A549 (cell line): ENCODE measurements around the gene NDUFS1. TPM values are rescaled to one million over a fixed set of nuclear protein-coding genes. Genes with fewer than 3 reads are reported as not detected.

ENCODE experiments used
- ATAC-seq, 2 experiments: fragments of 200-7000 bp in 1 of 2; fragments of >200 bp in 1 of 2; cut with Nextera tagmentation in 1 of 2; cut with Tn5 transposase in 1 of 2; 3 replicates each; pipeline versions ENCODE4 v1.8.0 to v1.9.1; 2018 to 2020; ENCODE audit warnings: mild to moderate bottlenecking in 1 of 2, moderate library complexity in 1 of 2
- CTCF ChIA-PET: fragments of 300-600 bp; sonication (Branson Sonifier 250); formaldehyde crosslinking; extraction: SDS; loops from one replicate; lab custom pipeline; 2021; ENCODE audit warnings: antibody characterized with exemption, inconsistent platforms; lab: Yijun Ruan, JAX
- POLR2A ChIA-PET: fragments of 350-600 bp; formaldehyde crosslinking; extraction: SDS; loops from one replicate; lab custom pipeline; 2021; ENCODE audit warnings: antibody characterized with exemption, inconsistent platforms; lab: Yijun Ruan, JAX
- DNase-seq, 2 experiments: peaks; one replicate each; pipeline versions ENCODE4 v3.0.0 to v3.0.0-alpha.2; 2011 to 2016; ENCODE audit warnings: low read depth in 1 of 2, low spot score in 1 of 2
- FAIRE-seq: peaks from 2 replicates; lab custom pipeline; 2011; peaks lifted over from hg19 to GRCh38; lab: Jason Lieb, UNC
- H3K27ac ChIP-seq, 2 experiments: fragments of >200 bp; sonication (Bioruptor Twin); formaldehyde crosslinking; 3 replicates each; pipeline ENCODE4 v1.5.1; 2016 to 2017
- H3K4me1 ChIP-seq: fragments of >200 bp; sonication (Bioruptor Twin); formaldehyde crosslinking; 3 replicates; pipeline ENCODE4 v1.6.1; 2016
- H3K4me2 ChIP-seq: fragments of >200 bp; sonication (Bioruptor Twin); formaldehyde crosslinking; 3 replicates; pipeline ENCODE4 v1.6.1; 2016
- H3K4me3 ChIP-seq: fragments of >200 bp; sonication (Bioruptor Twin); formaldehyde crosslinking; 3 replicates; pipeline ENCODE4 v1.5.1; 2016
- H3K9me3 ChIP-seq: fragments of >200 bp; sonication (Bioruptor Twin); formaldehyde crosslinking; 3 replicates; pipeline ENCODE4 v1.6.1; 2016
- ATOH8 ChIP-seq: fragments of 250-450 bp; sonication (Bioruptor Pico); IDR thresholded peaks from 2 replicates; pipeline ENCODE4 v1.5.0; 2020; ENCODE audit warnings: low read depth, mild to moderate bottlenecking, moderate library complexity
- BCL3 ChIP-seq: fragments of >200 bp; sonication (Bioruptor Twin); formaldehyde crosslinking; IDR thresholded peaks from 3 replicates; pipeline ENCODE4 v1.6.1; 2016
- CBX8 ChIP-seq: fragments of 200-600 bp; sonication (generic); IDR thresholded peaks from 2 replicates; pipeline ENCODE4 v1.6.1; 2016
- CHD2 ChIP-seq: fragments of 150-350 bp; IDR thresholded peaks from 2 replicates; pipeline ENCODE4 v1.6.1; 2014; ENCODE audit warnings: low read length; ENCODE audit not compliant: partially characterized antibody
- E2F6 ChIP-seq: IDR thresholded peaks from 2 replicates; pipeline ENCODE4 v1.6.1; 2012; ENCODE audit warnings: low read depth, borderline replicate concordance
- EHF ChIP-seq: fragments of 250-450 bp; sonication (Bioruptor Pico); IDR thresholded peaks from 2 replicates; pipeline ENCODE4 v1.5.0; 2020; ENCODE audit warnings: mild to moderate bottlenecking
- ELK1 ChIP-seq: fragments of 150-350 bp; IDR thresholded peaks from 2 replicates; pipeline ENCODE4 v1.6.1; 2014; ENCODE audit warnings: low read depth, mild to moderate bottlenecking, low read length
- FOSB ChIP-seq: fragments of 250-450 bp; sonication (Bioruptor Pico); IDR thresholded peaks from 2 replicates; pipeline ENCODE4 v1.5.0; 2020; ENCODE audit warnings: mild to moderate bottlenecking, moderate library complexity
- FOSL2 ChIP-seq, 2 experiments: fragments of 450-650 bp in 1 of 2; fragments of >200 bp in 1 of 2; sonication (Bioruptor Twin) in 1 of 2; formaldehyde crosslinking; IDR thresholded peaks; 2 replicates each; pipeline versions ENCODE4 v1.5.0 to v1.6.1; 2016 to 2020; ENCODE audit warnings: mild to moderate bottlenecking in 1 of 2, moderate library complexity in 1 of 2
- FOXS1 ChIP-seq: fragments of 250-450 bp; sonication (Bioruptor Pico); IDR thresholded peaks from 2 replicates; pipeline ENCODE4 v1.5.0; 2020; ENCODE audit warnings: mild to moderate bottlenecking, moderate library complexity
- HOXB5 ChIP-seq: fragments of 250-450 bp; sonication (Bioruptor Pico); IDR thresholded peaks from 2 replicates; pipeline ENCODE4 v1.5.0; 2020; ENCODE audit warnings: mild to moderate bottlenecking, moderate library complexity
- JUN ChIP-seq, 2 experiments: fragments of >200 bp; sonication (Bioruptor Twin); formaldehyde crosslinking; IDR thresholded peaks; 2 replicates in 1 of 2; 3 replicates in 1 of 2; pipeline ENCODE4 v1.6.1; 2016 to 2017
- KDM1A ChIP-seq: fragments of 200-600 bp; sonication (generic); IDR thresholded peaks from 2 replicates; pipeline ENCODE4 v1.6.1; 2016; ENCODE audit warnings: low read depth, mild to moderate bottlenecking
- KDM5A ChIP-seq: fragments of 200-600 bp; sonication (generic); IDR thresholded peaks from 2 replicates; pipeline ENCODE4 v1.6.1; 2016; ENCODE audit warnings: antibody characterized with exemption, mild to moderate bottlenecking
- MAX ChIP-seq: IDR thresholded peaks from 2 replicates; pipeline ENCODE4 v1.6.1; 2012
- MYC ChIP-seq: IDR thresholded peaks from 2 replicates; pipeline ENCODE4 v1.6.1; 2012; ENCODE audit warnings: mild to moderate bottlenecking, inconsistent platforms, low read length, improper control_type of control experiment, borderline replicate concordance
- NFE2L2 ChIP-seq: fragments of 150-350 bp; conservative IDR thresholded peaks from 2 replicates; pipeline ENCODE4 v1.6.1; 2014; ENCODE audit warnings: low read length
- PBX3 ChIP-seq: IDR thresholded peaks from 2 replicates; pipeline ENCODE4 v1.6.1; 2012
- PHF8 ChIP-seq: fragments of 200-600 bp; sonication (generic); IDR thresholded peaks from 2 replicates; pipeline ENCODE4 v1.6.1; 2016; ENCODE audit warnings: low read depth, mild to moderate bottlenecking, antibody characterized with exemption, moderate library complexity, borderline replicate concordance
- POLR2A ChIP-seq: IDR thresholded peaks from 2 replicates; pipeline ENCODE4 v1.6.1; 2012; ENCODE audit warnings: mild to moderate bottlenecking, low read length
- POLR2AphosphoS2 ChIP-seq: conservative IDR thresholded peaks from 2 replicates; pipeline ENCODE4 v1.6.1; 2012; ENCODE audit warnings: low read length, improper control_type of control experiment, inconsistent platforms
- RARB ChIP-seq: fragments of 250-450 bp; sonication (Bioruptor Pico); IDR thresholded peaks from 2 replicates; pipeline ENCODE4 v1.8.0; 2021; ENCODE audit warnings: mild to moderate bottlenecking, moderate library complexity
- SMC3 ChIP-seq: fragments of >200 bp; sonication (Bioruptor Twin); formaldehyde crosslinking; IDR thresholded peaks from 3 replicates; pipeline ENCODE4 v1.6.1; 2018; ENCODE audit warnings: inconsistent platforms
- ZFP36 ChIP-seq: fragments of 450-650 bp; IDR thresholded peaks from 2 replicates; pipeline ENCODE4 v1.6.1; 2014; ENCODE audit warnings: borderline replicate concordance; ENCODE audit not compliant: partially characterized antibody
- ZSCAN20 ChIP-seq: fragments of 250-450 bp; sonication (Bioruptor Pico); IDR thresholded peaks from 2 replicates; pipeline ENCODE4 v1.8.0; 2022; ENCODE audit warnings: mild to moderate bottlenecking, moderate library complexity
- WGBS: methylation state at CpG from one replicate; pipeline ENCODE4 v1.1.6; 2017; ENCODE audit errors: missing lambda C conversion rate; 5-methylcytosine and 5-hydroxymethylcytosine counted together
- polyA minus RNA-seq: library from RNA; depleted of rRNA, polyadenylated mRNA; stranded (reverse); fragments of >200 nt; gene quantifications from 2 replicates; pipeline ENCODE4 v1.2.3, GENCODE V29; 2011; rRNA and poly(A)+ RNA removed
- polyA plus RNA-seq, 4 experiments: library from polyadenylated mRNA; depleted of rRNA in 3 of 4; stranded (reverse); fragments of >200 nt; fragmentation: RNase III in 1 of 4; extraction: RNeasy Plus Mini Kit Qiagen cat#74134 plus additional on column Dnase treatment in 1 of 4; gene quantifications; 2 replicates in 3 of 4; 3 replicates in 1 of 4; pipeline ENCODE4 v1.2.3, GENCODE V29; 2011 to 2017

NDUFS1 gene
- polyA plus RNA-seq (2011; rRNA removed) (126 and 134 TPM in 2 replicates), polyA plus RNA-seq (2017; fragmentation: RNase III; extraction: RNeasy Plus Mini Kit Qiagen cat#74134 plus additional on column Dnase treatment) (78.7 to 86.7 TPM (median 82.7 TPM) in 3 replicates), polyA minus RNA-seq (70.6 and 106 TPM in 2 replicates)
- 47.2 and 48.2 TPM in 2 replicates for polyA plus RNA-seq (2012; cell fraction: cytosol; rRNA removed)
- polyA plus RNA-seq (2012; cell fraction: nucleus; rRNA removed), result 32.8 and 48.6 TPM in 2 replicates

GRCh38 chr2:206159346-206160124 lies at the start of gene NDUFS1, which contains the start of gene EEF1B2:
NDUFS1 (minus strand) TSS chr2:206159444; CDS start chr2:206153678, 5,766 bp downstream.
EEF1B2 (plus strand) TSS chr2:206159895; CDS start chr2:206159980, 85 bp downstream.
- H3K4me2 ChIP-seq, result peak within 1 kb of the TSS; percentile 91
- TF ChIP-seq ATOH8 (CRISPR knock-in tag) (no peak), PBX3 (0 out of 2 replicates have a peak, but pooled peaks have one; percentile 14), ZSCAN20 (CRISPR knock-in tag) (no peak), PHF8 (peak; percentile 82), JUN (IDR thresholded peaks at IDR 0.05) (peak; percentile 43 to 87; a peak in 4 of 5 replicates), E2F6 (peak; percentile 67), NFE2L2 (no peak), HOXB5 (CRISPR knock-in tag) (no peak), POLR2A (peak; percentile 45), KDM5A (no peak; the same call in 1 of the 2 replicates), POLR2AphosphoS2 (no peak), EHF (CRISPR knock-in tag) (no peak), RARB (CRISPR knock-in tag) (peak; percentile 39; the same call in 1 of the 2 replicates), SMC3 (no peak), CBX8 (no peak), CHD2 (no peak), ELK1 (no peak), MAX (peak; percentile 96), MYC (peak; percentile 81), FOXS1 (CRISPR knock-in tag) (no peak), BCL3 (peak; percentile 65; the same call in 1 of the 3 replicates), FOSL2 (IDR thresholded peaks at IDR 0.05) (no peak), FOSL2 (CRISPR knock-in tag; IDR thresholded peaks at IDR 0.05) (no peak), KDM1A (no peak), FOSB (CRISPR knock-in tag) (no peak), ZFP36 (no peak)
- peak; percentile 91 to 98 for DNase-seq
- ChIA-PET CTCF (interaction anchor here (1.4 kb wide), 1 partner anchor 100 kb away, joined by 4 read pairs; no protein-coding TSS in a partner anchor), POLR2A (interaction anchor here (1.0 to 1.1 kb wide), 3 partner anchors 13 to 116 kb away, joined by 3 to 7 read pairs (median 3); partner anchors contain the start of gene INO80D)
- peak; percentile 94 to 97 for ATAC-seq
- under 1% methylated on average over 42 of the region's 64 CpGs for WGBS
- no peaks in the 10 kb centered on the region for H3K9me3 ChIP-seq
- peak within 1 kb of the TSS; percentile 85 to 93 for H3K27ac ChIP-seq
- peaks cover 34% of the 10 kb centered on the region for H3K4me1 ChIP-seq
- no peak for FAIRE-seq
- peak within 1 kb of the TSS; percentile 97 for H3K4me3 ChIP-seq
